Measurements from ENCODE around the gene PPP1R14B.

PPP1R14B gene

GRCh38 chr11:64281957-64282770 lies 35.4 kb upstream of the PPP1R14B start:
- no peak for DNase-seq (ENCODE audit: low read depth in 2 of 3, low spot score in 2 of 3)

- no peak for DNase-seq (ENCODE audit: low read depth in 2 of 3, low spot score in 2 of 3)
Measured at GRCh38 chr11:64278576-64279190, 31.9 kb upstream of the PPP1R14B start.

DNA sequence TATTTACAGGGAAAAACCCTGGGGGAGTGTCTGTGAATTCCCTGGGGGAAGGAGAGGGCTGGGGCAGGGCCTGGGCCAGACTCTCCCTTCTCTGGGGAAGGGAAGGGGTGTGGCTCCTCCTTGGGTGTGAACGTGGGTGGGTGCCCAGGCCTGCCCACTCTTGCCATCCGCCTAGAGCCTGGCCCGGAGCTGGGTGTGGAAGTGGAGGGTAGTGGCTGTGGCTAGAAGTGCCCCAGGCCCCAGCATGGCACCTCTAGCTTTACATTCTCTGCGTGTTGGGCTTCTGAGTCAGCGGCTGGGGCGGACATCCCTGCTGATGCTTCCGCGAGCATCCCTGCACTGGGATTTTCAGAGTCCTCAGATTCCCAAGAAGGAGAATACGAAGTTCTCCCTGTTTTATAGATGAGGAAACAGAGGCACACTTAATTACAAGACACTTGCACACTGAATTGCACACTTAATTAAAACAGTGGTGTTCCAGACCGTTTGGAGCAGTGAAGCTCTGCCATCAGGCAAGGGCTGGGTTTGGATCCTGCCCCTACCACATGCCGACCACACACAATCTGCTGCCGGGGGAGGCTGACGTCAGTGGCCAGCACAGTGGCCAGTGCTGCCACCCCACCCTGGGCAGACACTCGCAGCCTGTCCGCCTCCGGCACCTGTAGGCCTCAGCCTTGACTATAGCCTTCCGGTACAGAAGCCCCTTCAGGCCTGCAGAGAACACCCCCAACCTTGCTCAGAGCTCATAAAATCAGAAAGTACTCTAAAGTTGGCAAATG lies 30.1 kb upstream of the PPP1R14B start:
- no peak for DNase-seq (ENCODE audit: low read depth in 2 of 3, low spot score in 2 of 3)

DNA sequence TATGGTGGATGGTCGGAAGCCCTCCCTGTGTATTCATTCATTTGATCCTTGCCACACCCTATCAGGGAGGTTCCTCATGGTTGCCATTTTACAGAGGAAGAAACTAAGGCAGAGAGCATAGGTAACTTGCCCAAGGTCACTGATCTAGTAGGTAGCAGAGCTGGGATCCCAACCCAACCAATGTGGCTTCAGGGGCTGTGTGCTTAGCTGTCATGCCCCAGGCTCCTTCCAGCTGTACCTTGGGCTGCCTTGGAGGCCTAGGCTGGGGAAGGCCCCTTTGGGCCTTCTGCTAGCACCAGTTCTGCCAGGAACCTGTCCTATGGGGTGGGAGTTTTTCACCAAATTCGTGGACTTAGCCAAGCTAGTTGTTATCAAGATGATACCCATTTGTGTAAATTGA lies 29.1 kb upstream of the PPP1R14B start:
- DNase-seq (ENCODE audit: low read depth in 2 of 3, low spot score in 2 of 3): no peak

DNA sequence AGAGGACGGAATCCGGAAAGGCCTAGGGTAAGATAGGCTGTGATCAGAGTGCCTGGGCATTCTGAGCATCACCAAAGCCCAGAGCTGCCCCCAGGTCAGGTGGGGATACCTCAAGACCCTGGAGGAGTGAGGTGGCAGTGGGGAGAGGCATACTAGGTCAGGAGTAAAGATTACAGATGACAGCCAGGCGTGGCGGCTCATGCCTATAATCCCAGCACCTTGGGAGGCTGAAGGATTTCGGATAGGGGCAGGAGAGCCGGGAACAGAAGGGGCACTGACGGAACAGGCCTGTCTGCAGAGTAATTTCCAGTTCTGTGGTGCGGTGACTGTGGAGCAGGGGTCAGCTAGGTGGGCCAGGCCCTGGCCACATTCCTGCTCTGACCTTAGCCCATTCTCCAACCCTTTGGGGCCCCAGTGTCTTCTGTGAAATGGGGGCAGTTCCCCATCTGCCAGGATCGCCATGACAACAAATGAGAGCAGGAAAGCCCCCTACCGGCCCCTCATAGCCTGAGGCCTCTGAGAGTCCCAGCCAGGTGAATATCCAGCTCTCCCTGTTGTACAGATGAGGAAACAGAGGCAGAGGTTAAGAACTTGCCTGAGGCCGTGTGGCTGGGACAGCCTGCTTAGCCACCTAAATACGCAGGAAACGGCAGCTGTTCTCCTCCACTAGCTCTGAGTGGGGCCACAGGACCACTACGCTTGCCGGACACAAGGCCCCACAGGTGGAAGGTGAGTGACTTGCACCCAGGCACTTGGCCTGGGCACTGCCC lies 28.5 kb upstream of the PPP1R14B start:
- DNase-seq (ENCODE audit: low read depth in 2 of 3, low spot score in 2 of 3): no peak

GRCh38 chr11:64269540-64270220 lies 22.9 kb upstream of the PPP1R14B start:
- peak; percentile 89 to 98 (median 96) for DNase-seq (ENCODE audit: low read depth in 2 of 3, low spot score in 2 of 3)

- peak in 2 of 3 experiments; percentile 19 to 38 for DNase-seq (ENCODE audit: low read depth in 2 of 3, low spot score in 2 of 3)
Measured at GRCh38 chr11:64268893-64269539, 22.3 kb upstream of the PPP1R14B start.

- DNase-seq (ENCODE audit: low read depth in 2 of 3, low spot score in 2 of 3): no peak
Measured at GRCh38 chr11:64268025-64268892, 21.5 kb upstream of the PPP1R14B start.

GRCh38 chr11:64267207-64267945 lies 20.6 kb upstream of the PPP1R14B start:
- no peak for DNase-seq (ENCODE audit: low read depth in 2 of 3, low spot score in 2 of 3)

GRCh38 chr11:64266339-64266738 lies 19.6 kb upstream of the PPP1R14B start:
- no peak for DNase-seq (ENCODE audit: low read depth in 2 of 3, low spot score in 2 of 3)

DNA sequence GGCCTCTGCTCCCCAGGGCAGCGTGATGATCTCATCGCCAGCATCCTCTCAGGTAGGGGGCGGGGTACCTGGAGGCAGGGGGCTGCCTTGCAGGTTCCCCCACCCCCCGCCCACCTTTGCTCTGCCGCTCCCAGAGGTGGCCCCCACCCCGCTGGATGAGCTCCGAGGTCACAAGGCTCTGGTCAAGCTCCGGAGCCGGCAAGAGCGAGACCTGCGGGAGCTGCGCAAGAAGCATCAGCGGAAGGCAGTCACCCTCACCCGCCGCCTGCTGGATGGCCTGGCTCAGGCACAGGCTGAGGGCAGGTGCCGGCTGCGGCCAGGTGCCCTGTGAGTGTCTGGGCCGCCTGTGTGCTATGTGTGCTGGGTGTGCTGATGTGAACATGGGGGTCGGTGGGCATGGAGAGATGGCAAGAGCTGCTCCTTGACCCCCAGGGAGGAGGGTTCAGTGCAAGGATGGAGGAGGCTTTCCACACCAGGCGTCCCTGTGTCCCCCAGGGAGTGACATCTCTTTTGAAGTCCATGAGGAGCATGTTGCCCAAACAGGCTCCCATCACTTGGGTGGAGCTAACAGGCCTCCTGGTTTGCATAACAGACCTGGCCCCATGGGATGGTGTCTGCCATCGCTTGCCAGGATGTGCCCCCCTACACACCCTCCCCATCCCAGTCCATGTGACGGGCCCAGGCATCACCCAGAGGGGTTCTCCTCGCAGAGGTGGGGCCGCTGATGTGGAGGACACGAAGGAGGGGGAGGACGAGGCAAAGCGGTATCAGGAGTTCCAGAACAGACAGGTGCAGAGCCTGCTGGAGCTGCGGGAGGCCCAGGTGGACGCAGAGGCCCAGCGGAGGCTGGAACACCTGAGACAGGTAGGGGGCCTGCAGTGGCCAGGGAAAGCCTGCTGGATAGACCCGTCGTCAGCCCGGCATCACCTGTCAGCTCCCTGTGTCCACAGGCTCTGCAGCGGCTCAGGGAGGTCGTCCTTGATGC lies 18.7 kb upstream of the PPP1R14B start:
- DNase-seq (ENCODE audit: low read depth in 2 of 3, low spot score in 2 of 3): no peak

DNA sequence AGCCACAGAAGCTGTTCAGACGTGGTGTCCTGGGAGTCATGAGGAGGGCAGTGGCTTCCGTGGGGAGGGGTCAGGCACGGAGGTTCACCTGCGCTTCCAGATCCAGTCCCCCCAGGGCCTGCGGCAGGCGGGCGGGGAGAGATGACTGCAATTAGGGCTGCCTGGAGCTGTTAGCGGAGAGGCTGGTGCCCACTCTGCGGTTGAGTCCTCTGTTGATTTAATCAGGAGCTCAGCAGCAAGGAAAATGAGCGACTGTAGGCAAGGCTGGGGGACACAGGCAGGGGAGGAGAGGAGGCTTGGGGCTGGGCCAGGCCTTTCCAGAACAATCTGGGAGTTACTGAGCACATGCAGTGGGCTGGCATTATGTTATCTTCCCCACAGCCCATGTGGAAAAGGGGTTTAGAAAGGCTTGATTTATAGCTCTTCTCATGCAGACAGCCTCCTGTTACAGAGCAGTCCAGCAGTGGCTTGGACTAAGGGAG lies 17.7 kb upstream of the PPP1R14B start:
- no peak for DNase-seq (ENCODE audit: low read depth in 2 of 3, low spot score in 2 of 3)

DNA sequence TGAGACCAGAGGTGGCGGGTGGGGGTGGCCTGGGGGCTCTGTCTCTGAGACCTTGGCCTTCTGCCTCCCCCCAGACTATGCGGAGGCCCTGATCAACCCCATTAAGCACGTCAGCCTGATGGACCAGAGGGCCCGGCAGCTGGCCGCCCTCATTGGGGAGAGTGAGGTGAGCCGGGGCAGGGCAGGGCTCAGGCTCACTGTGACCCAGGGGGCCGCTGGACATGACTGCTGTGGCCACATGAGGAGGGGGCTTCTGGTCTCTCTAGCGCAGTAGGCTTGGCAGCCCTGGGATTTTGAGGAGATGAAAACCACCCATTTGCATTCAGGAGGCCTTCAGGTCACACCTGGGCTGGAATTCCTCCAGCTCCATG lies 17.2 kb upstream of the PPP1R14B start:
- no peak for DNase-seq (ENCODE audit: low read depth in 2 of 3, low spot score in 2 of 3)

- DNase-seq (ENCODE audit: low read depth in 2 of 3, low spot score in 2 of 3): no peak
Measured at GRCh38 chr11:64263021-64263946, 16.5 kb upstream of the PPP1R14B start.

DNA sequence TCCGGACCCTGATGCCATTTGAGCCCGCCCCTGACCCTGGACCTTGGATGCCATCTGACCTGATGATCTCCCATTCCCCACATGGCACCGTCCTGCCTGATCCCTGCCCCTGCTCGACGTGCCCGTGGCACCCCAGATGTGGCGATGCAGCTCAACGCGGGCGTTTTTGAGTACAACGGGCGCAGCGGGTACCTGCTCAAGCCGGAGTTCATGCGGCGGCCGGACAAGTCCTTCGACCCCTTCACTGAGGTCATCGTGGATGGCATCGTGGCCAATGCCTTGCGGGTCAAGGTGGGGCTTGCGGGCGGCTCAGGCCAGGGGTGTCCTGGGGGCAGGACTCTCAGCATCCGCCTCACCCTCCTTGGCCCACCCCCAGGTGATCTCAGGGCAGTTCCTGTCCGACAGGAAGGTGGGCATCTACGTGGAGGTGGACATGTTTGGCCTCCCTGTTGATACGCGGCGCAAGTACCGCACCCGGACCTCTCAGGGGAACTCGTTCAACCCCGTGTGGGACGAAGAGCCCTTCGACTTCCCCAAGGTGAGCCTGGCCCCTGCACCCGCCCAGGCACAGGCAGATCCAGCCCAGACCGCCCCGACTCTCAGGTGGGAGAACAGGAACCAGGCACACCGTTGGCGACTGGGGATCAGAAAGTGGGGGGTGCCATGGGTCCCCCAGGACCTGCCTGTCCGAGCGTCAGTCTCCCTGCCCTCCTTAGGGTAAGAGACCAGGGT lies 15.7 kb upstream of the PPP1R14B start:
- DNase-seq (ENCODE audit: low read depth in 2 of 3, low spot score in 2 of 3): no peak
